ENCODE results near the gene PPBP. TPM values are rescaled to one million over a fixed set of nuclear protein-coding genes. Genes with fewer than 3 reads are reported as not detected.
A peak's percentile ranks its signal among the peaks of the same experiment; 100 is the strongest.

Gene PPBP
- total and polyA plus RNA-seq, 9 of the 15 experiments (the other 6 are each of a cell fraction or from before 2014, with no cell fraction given): 0.17 to 0.55 (median 0.29) TPM; not detected in 4

DNA sequence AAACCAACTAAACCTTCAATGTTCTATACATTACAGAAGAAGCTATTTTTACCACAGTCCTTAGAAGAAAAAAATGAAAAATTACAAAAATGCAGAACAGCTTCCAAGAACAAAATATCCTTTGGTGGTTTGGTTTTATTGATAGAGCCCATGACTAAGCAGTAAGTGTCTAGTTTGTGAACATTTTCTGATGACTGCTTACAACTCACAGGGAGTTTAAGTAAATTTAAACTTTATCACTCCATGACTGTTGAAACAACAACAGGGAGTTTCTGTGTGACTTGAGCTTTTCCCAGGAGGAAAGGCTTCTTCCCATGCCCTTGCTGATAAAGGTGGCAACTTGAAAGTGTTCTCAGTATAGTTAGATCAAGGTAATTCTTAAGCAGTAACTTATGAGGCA lies 9.1 kb downstream of the PPBP start (continued):
- TF ChIP-seq TSC22D4 (tag; IDR thresholded peaks at IDR 0.05) (no peak), ETV6 (IDR thresholded peaks at IDR 0.05; ENCODE audit: borderline replicate concordance in 1 of 2, low read depth in 2 of 2, low read length in 1 of 2) (no peak), ETV6 (CRISPR knock-in tag; IDR thresholded peaks at IDR 0.05; ENCODE audit: borderline replicate concordance) (no peak), ZNF282 (CRISPR knock-in tag; IDR thresholded peaks at IDR 0.05) (no peak), POU5F1 (IDR thresholded peaks at IDR 0.05; ENCODE audit: borderline replicate concordance, low read depth, low read length, partially characterized antibody) (no peak), EWSR1 (IDR thresholded peaks at IDR 0.05; ENCODE audit: borderline replicate concordance, low read depth, partially characterized antibody) (no peak), PCBP2 (IDR thresholded peaks at IDR 0.05; ENCODE audit: low read depth, low read length, poor library complexity, severe bottlenecking) (no peak), SMARCC2 (IDR thresholded peaks at IDR 0.05; ENCODE audit: low read depth) (no peak), HDAC2 (IDR thresholded peaks at IDR 0.05) (no peak), HMGN3 (IDR thresholded peaks at IDR 0.05; ENCODE audit: borderline replicate concordance, extremely low read depth, insufficient read length, low read depth, low read length) (no peak), MAFG (tag; conservative IDR thresholded peaks at IDR 0.05) (peak; percentile 80), ZNF121 (CRISPR knock-in tag; conservative IDR thresholded peaks at IDR 0.05) (no peak), SRSF7 (optimal IDR thresholded peaks at IDR 0.05; ENCODE audit: low read depth, low read length) (no peak), EP300 (IDR thresholded peaks at IDR 0.05; ENCODE audit: low read length) (no peak), ZNF561 (CRISPR knock-in tag; conservative IDR thresholded peaks at IDR 0.05) (no peak), ZNF507 (tag; conservative IDR thresholded peaks at IDR 0.05) (no peak), ILF3 (IDR thresholded peaks at IDR 0.05; ENCODE audit: borderline replicate concordance) (no peak), NFE2 (IDR thresholded peaks at IDR 0.05; ENCODE audit: low read depth) (peak; percentile 88)
- TF ChIP-seq, protein P1, sequence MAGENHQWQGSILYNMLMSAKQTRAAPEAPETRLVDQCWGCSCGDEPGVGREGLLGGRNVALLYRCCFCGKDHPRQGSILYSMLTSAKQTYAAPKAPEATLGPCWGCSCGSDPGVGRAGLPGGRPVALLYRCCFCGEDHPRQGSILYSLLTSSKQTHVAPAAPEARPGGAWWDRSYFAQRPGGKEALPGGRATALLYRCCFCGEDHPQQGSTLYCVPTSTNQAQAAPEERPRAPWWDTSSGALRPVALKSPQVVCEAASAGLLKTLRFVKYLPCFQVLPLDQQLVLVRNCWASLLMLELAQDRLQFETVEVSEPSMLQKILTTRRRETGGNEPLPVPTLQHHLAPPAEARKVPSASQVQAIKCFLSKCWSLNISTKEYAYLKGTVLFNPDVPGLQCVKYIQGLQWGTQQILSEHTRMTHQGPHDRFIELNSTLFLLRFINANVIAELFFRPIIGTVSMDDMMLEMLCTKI (IDR thresholded peaks at IDR 0.05; ENCODE audit: partially characterized antibody): no peak
- TF ChIP-seq, protein P2, sequence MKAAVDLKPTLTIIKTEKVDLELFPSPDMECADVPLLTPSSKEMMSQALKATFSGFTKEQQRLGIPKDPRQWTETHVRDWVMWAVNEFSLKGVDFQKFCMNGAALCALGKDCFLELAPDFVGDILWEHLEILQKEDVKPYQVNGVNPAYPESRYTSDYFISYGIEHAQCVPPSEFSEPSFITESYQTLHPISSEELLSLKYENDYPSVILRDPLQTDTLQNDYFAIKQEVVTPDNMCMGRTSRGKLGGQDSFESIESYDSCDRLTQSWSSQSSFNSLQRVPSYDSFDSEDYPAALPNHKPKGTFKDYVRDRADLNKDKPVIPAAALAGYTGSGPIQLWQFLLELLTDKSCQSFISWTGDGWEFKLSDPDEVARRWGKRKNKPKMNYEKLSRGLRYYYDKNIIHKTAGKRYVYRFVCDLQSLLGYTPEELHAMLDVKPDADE (conservative IDR thresholded peaks at IDR 0.05; ENCODE audit: control insufficient read depth, low read depth, low read length): no peak
- TF ChIP-seq, protein P3, sequence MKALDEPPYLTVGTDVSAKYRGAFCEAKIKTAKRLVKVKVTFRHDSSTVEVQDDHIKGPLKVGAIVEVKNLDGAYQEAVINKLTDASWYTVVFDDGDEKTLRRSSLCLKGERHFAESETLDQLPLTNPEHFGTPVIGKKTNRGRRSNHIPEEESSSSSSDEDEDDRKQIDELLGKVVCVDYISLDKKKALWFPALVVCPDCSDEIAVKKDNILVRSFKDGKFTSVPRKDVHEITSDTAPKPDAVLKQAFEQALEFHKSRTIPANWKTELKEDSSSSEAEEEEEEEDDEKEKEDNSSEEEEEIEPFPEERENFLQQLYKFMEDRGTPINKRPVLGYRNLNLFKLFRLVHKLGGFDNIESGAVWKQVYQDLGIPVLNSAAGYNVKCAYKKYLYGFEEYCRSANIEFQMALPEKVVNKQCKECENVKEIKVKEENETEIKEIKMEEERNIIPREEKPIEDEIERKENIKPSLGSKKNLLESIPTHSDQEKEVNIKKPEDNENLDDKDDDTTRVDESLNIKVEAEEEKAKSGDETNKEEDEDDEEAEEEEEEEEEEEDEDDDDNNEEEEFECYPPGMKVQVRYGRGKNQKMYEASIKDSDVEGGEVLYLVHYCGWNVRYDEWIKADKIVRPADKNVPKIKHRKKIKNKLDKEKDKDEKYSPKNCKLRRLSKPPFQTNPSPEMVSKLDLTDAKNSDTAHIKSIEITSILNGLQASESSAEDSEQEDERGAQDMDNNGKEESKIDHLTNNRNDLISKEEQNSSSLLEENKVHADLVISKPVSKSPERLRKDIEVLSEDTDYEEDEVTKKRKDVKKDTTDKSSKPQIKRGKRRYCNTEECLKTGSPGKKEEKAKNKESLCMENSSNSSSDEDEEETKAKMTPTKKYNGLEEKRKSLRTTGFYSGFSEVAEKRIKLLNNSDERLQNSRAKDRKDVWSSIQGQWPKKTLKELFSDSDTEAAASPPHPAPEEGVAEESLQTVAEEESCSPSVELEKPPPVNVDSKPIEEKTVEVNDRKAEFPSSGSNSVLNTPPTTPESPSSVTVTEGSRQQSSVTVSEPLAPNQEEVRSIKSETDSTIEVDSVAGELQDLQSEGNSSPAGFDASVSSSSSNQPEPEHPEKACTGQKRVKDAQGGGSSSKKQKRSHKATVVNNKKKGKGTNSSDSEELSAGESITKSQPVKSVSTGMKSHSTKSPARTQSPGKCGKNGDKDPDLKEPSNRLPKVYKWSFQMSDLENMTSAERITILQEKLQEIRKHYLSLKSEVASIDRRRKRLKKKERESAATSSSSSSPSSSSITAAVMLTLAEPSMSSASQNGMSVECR (CRISPR knock-in tag; IDR thresholded peaks at IDR 0.05): no peak
- TF ChIP-seq, protein P4, sequence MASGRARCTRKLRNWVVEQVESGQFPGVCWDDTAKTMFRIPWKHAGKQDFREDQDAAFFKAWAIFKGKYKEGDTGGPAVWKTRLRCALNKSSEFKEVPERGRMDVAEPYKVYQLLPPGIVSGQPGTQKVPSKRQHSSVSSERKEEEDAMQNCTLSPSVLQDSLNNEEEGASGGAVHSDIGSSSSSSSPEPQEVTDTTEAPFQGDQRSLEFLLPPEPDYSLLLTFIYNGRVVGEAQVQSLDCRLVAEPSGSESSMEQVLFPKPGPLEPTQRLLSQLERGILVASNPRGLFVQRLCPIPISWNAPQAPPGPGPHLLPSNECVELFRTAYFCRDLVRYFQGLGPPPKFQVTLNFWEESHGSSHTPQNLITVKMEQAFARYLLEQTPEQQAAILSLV (tag; IDR thresholded peaks at IDR 0.05): no peak

Measured in K562 (cell line).